HEK293 (cell line): ENCODE results near the gene BOK.

Source experiments
- KLF16 ChIP-seq: fragments of 450-650 bp; formaldehyde crosslinking; IDR thresholded peaks from 2 replicates; pipeline ENCODE4 v1.5.1; 2017; ENCODE audit warnings: missing biosample characterization, missing genetic modification characterization
- OVOL3 ChIP-seq: fragments of 450-650 bp; formaldehyde crosslinking; IDR thresholded peaks from 2 replicates; pipeline ENCODE4 v1.5.1; 2016; ENCODE audit warnings: missing biosample characterization, missing genetic modification characterization
- SETDB1 ChIP-seq: IDR thresholded peaks from one replicate; pipeline ENCODE4 v1.6.1; 2017; ENCODE audit warnings: mild to moderate bottlenecking, low read length, moderate library complexity, mixed read lengths; ENCODE audit not compliant: insufficient read length
- TCF7L2 ChIP-seq: IDR thresholded peaks from 2 replicates; pipeline ENCODE4 v1.6.1; 2011; ENCODE audit warnings: low read depth, mild to moderate bottlenecking, inconsistent platforms, low read length, moderate library complexity, borderline replicate concordance
- ZBTB10 ChIP-seq: fragments of 450-650 bp; formaldehyde crosslinking; IDR thresholded peaks from 2 replicates; pipeline ENCODE4 v1.5.1; 2016; ENCODE audit warnings: missing biosample characterization, missing genetic modification characterization
- ZBTB8A ChIP-seq: fragments of 450-650 bp; formaldehyde crosslinking; IDR thresholded peaks from 2 replicates; pipeline ENCODE4 v1.5.1; 2016; ENCODE audit warnings: missing biosample characterization, missing genetic modification characterization
- ZNF335 ChIP-seq: fragments of 450-650 bp; formaldehyde crosslinking; conservative IDR thresholded peaks from 2 replicates; pipeline ENCODE4 v1.5.1; 2016; ENCODE audit warnings: missing biosample characterization, missing genetic modification characterization
- ZNF561 ChIP-seq: fragments of 450-650 bp; IDR thresholded peaks from 2 replicates; pipeline ENCODE4 v1.5.1; 2018; ENCODE audit warnings: missing biosample characterization, missing genetic modification characterization, borderline replicate concordance
- ZSCAN30 ChIP-seq: fragments of 450-650 bp; IDR thresholded peaks from 2 replicates; pipeline ENCODE4 v1.5.1; 2018; ENCODE audit warnings: missing biosample characterization, mild to moderate bottlenecking, missing genetic modification characterization, moderate library complexity
- TF ChIP-seq, protein P1 (sequence below): fragments of 450-650 bp; formaldehyde crosslinking; IDR thresholded peaks from 2 replicates; pipeline ENCODE4 v1.5.1; 2016; ENCODE audit warnings: missing biosample characterization, missing genetic modification characterization
- TF ChIP-seq, protein P2 (sequence below): fragments of 450-650 bp; formaldehyde crosslinking; IDR thresholded peaks from 2 replicates; pipeline ENCODE4 v1.5.1; 2016; ENCODE audit warnings: missing biosample characterization, missing genetic modification characterization, low read depth
- TF ChIP-seq, protein P3 (sequence below): fragments of 450-650 bp; formaldehyde crosslinking; IDR thresholded peaks from 2 replicates; pipeline ENCODE4 v1.5.1; 2016; ENCODE audit warnings: missing biosample characterization, missing genetic modification characterization
- TF ChIP-seq, protein P4 (sequence below): fragments of 450-650 bp; formaldehyde crosslinking; IDR thresholded peaks from 2 replicates; pipeline ENCODE4 v1.5.1; 2016; ENCODE audit warnings: missing biosample characterization, missing genetic modification characterization, borderline replicate concordance

- TF ChIP-seq SETDB1 (no peak), ZNF561 (tag by site-specific recombination) (no peak), TCF7L2 (no peak), ZBTB10 (no peak), OVOL3 (tag by site-specific recombination) (no peak), ZBTB8A (tag by site-specific recombination) (no peak), ZNF335 (no peak), KLF16 (tag by site-specific recombination) (no peak), ZSCAN30 (tag by site-specific recombination) (no peak)
- TF ChIP-seq, protein P1, sequence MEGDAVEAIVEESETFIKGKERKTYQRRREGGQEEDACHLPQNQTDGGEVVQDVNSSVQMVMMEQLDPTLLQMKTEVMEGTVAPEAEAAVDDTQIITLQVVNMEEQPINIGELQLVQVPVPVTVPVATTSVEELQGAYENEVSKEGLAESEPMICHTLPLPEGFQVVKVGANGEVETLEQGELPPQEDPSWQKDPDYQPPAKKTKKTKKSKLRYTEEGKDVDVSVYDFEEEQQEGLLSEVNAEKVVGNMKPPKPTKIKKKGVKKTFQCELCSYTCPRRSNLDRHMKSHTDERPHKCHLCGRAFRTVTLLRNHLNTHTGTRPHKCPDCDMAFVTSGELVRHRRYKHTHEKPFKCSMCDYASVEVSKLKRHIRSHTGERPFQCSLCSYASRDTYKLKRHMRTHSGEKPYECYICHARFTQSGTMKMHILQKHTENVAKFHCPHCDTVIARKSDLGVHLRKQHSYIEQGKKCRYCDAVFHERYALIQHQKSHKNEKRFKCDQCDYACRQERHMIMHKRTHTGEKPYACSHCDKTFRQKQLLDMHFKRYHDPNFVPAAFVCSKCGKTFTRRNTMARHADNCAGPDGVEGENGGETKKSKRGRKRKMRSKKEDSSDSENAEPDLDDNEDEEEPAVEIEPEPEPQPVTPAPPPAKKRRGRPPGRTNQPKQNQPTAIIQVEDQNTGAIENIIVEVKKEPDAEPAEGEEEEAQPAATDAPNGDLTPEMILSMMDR (tag by site-specific recombination): no peak
- TF ChIP-seq, protein P2, sequence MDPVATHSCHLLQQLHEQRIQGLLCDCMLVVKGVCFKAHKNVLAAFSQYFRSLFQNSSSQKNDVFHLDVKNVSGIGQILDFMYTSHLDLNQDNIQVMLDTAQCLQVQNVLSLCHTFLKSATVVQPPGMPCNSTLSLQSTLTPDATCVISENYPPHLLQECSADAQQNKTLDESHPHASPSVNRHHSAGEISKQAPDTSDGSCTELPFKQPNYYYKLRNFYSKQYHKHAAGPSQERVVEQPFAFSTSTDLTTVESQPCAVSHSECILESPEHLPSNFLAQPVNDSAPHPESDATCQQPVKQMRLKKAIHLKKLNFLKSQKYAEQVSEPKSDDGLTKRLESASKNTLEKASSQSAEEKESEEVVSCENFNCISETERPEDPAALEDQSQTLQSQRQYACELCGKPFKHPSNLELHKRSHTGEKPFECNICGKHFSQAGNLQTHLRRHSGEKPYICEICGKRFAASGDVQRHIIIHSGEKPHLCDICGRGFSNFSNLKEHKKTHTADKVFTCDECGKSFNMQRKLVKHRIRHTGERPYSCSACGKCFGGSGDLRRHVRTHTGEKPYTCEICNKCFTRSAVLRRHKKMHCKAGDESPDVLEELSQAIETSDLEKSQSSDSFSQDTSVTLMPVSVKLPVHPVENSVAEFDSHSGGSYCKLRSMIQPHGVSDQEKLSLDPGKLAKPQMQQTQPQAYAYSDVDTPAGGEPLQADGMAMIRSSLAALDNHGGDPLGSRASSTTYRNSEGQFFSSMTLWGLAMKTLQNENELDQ: no peak
- TF ChIP-seq, protein P3, sequence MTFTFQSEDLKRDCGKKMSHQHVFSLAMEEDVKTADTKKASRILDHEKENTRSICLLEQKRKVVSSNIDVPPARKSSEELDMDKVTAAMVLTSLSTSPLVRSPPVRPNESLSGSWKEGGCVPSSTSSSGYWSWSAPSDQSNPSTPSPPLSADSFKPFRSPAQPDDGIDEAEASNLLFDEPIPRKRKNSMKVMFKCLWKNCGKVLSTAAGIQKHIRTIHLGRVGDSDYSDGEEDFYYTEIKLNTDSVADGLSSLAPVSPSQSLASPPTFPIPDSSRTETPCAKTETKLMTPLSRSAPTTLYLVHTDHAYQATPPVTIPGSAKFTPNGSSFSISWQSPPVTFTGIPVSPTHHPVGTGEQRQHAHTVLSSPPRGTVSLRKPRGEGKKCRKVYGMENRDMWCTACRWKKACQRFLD (tag by site-specific recombination): no peak
- TF ChIP-seq, protein P4, sequence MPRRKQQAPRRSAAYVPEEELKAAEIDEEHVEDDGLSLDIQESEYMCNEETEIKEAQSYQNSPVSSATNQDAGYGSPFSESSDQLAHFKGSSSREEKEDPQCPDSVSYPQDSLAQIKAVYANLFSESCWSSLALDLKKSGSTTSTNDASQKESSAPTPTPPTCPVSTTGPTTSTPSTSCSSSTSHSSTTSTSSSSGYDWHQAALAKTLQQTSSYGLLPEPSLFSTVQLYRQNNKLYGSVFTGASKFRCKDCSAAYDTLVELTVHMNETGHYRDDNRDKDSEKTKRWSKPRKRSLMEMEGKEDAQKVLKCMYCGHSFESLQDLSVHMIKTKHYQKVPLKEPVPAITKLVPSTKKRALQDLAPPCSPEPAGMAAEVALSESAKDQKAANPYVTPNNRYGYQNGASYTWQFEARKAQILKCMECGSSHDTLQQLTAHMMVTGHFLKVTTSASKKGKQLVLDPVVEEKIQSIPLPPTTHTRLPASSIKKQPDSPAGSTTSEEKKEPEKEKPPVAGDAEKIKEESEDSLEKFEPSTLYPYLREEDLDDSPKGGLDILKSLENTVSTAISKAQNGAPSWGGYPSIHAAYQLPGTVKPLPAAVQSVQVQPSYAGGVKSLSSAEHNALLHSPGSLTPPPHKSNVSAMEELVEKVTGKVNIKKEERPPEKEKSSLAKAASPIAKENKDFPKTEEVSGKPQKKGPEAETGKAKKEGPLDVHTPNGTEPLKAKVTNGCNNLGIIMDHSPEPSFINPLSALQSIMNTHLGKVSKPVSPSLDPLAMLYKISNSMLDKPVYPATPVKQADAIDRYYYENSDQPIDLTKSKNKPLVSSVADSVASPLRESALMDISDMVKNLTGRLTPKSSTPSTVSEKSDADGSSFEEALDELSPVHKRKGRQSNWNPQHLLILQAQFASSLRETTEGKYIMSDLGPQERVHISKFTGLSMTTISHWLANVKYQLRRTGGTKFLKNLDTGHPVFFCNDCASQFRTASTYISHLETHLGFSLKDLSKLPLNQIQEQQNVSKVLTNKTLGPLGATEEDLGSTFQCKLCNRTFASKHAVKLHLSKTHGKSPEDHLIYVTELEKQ (tag by site-specific recombination): no peak
Measured at GRCh38 chr2:241539616-241540374, 18.8 kb upstream of the BOK start.
